Ovary (tissue), 9 donors: Measurements from ENCODE around the gene TACC2. TPM values are rescaled to one million over a fixed set of nuclear protein-coding genes. Genes with fewer than 3 reads are reported as not detected.

ENCODE experiments used
- DNase-seq, 5 donors: peaks; one replicate each; pipeline ENCODE4 v3.0.0-alpha.2; 2019 to 2020
- H3K27ac ChIP-seq, 2 donors: fragments of 200-600 bp; one replicate each; pipeline versions ENCODE4 v1.5.1 to v1.8.0; 2019 to 2022
- H3K27me3 ChIP-seq: fragments of 200-600 bp; one replicate; pipeline ENCODE4 v1.8.0; 2022
- H3K36me3 ChIP-seq: fragments of 200-600 bp; sonication (generic); one replicate; pipeline ENCODE4 v1.5.1; 2019
- H3K4me1 ChIP-seq: one replicate; pipeline ENCODE4 v1.8.1; 2013; ENCODE audit warnings: mild to moderate bottlenecking, moderate library complexity; ENCODE audit not compliant: insufficient read depth
- H3K4me3 ChIP-seq: fragments of 200-600 bp; sonication (generic); one replicate; pipeline ENCODE4 v1.5.1; 2017
- H3K9me3 ChIP-seq, 2 donors: fragments of 200-600 bp in 1 of 2; sonication (generic) in 1 of 2; one replicate each; pipeline versions ENCODE4 v1.5.1 to v1.8.1; 2013 to 2019; ENCODE audit warnings: mild to moderate bottlenecking in 1 of 2, moderate library complexity in 1 of 2
- CTCF ChIP-seq, 3 donors: fragments of 450-650 bp in 2 of 3; fragments of 200-600 bp in 1 of 3; IDR thresholded peaks; one replicate each; pipeline versions ENCODE4 v1.5.1 to v1.8.0; 2016 to 2022; ENCODE audit warnings: antibody characterized with exemption in 3 of 3, mild to moderate bottlenecking in 1 of 3
- EP300 ChIP-seq: sonication (generic); formaldehyde crosslinking; IDR thresholded peaks from one replicate; pipeline ENCODE4 v1.6.1; 2017; ENCODE audit warnings: antibody characterized with exemption
- POLR2A ChIP-seq: fragments of 450-650 bp; IDR thresholded peaks from one replicate; pipeline ENCODE4 v1.6.1; 2017; ENCODE audit warnings: antibody characterized with exemption, mild to moderate bottlenecking, moderate library complexity
- WGBS, 3 donors: extraction: QIAGEN DNeasy Blood & Tissue Kit in 1 of 3; methylation state at CpG; one replicate each; pipeline versions ENCODE4 v1.1.5 to v1.1.7; 2013 to 2017; 5-methylcytosine and 5-hydroxymethylcytosine counted together
- intact Hi-C, 4 donors: fragments of 100-400 bp; cut with DNase I; formaldehyde crosslinking; loops; one replicate each; pipeline versions ENCODE4 v1.11.0 to v1.15.1; 2022 to 2023
- polyA plus RNA-seq, 2 donors: library from polyadenylated mRNA; stranded (reverse); fragments of 200-250 nt in 1 of 2; fragments of 350-450 nt in 1 of 2; fragmentation: Illumina TruSeq in 1 of 2; extraction: RNeasy Lipid Tissue Mini Kit (QIAGEN cat#74804) in 1 of 2; gene quantifications; one replicate each; pipeline ENCODE4 v1.2.3, GENCODE V29; 2013 to 2014
- total RNA-seq, 7 donors: library from RNA; depleted of rRNA in 2 of 7; stranded (reverse); fragments of >200 nt in 2 of 7; fragmentation: NEBNext Ultra II Directional in 3 of 7; extraction: Animal tissue kit (Norgen Biotek cat#: 25700) in 3 of 7; gene quantifications; one replicate each; pipeline versions ENCODE4 v1.1.0 to v1.2.4, GENCODE V29; 2016 to 2023
- donor health status: DM: no; HTN: no; CAD: no; lungs with moderate emphysema.
- donor health status: DM: no; HTN: no; CAD: no.
- donor health status: Bipolar disorder and iron deficiency.
- donor health status: DM: yes; HTN: yes; CAD: no.
- donor health status: DM: no; HTN: no; CAD: no.
- donor health status: DM: yes; HTN: yes; CAD: no.

TACC2 gene
- total and polyA plus RNA-seq, 9 donors, result 6.1 to 66.4 (median 14.2) TPM

DNA sequence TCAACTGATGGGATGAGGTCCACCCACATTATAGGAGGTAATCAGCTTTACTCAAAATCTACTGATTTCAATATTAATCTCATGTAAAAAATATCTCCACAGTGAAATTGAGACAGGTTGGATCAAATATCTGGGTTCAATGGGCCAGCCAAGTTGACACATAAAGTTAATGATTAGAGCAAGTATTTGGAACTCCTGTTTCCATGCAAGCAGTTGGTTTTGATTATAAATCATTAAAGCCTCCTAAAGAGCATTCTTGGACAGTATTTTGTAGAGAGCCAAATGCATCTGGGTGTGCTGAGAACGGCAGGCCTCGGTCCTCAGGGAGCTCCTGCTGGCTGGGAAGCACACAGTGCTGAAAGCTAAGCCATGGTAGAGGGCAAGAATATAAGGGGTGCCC, 155.2 kb downstream of the TACC2 start:
- 11 to 28% (median 12%) methylated on average over 2 of the region's 2 CpGs for WGBS, 3 donors
- no peaks in the 10 kb centered on the region for H3K36me3 ChIP-seq
- H3K27me3 ChIP-seq, result no peaks in the 10 kb centered on the region
- TF ChIP-seq POLR2A (no peak), EP300 (no peak), CTCF (IDR thresholded peaks at IDR 0.05) (no peak)
- DNase-seq, result no peak
- peaks cover 21% of the 10 kb centered on the region for H3K4me1 ChIP-seq
- intact Hi-C loops, result no loop called here
- H3K9me3 ChIP-seq, result no peaks in the 10 kb centered on the region
- H3K4me3 ChIP-seq, result no peak overlapping the region
- H3K27ac ChIP-seq, result no peak overlapping the region

DNA sequence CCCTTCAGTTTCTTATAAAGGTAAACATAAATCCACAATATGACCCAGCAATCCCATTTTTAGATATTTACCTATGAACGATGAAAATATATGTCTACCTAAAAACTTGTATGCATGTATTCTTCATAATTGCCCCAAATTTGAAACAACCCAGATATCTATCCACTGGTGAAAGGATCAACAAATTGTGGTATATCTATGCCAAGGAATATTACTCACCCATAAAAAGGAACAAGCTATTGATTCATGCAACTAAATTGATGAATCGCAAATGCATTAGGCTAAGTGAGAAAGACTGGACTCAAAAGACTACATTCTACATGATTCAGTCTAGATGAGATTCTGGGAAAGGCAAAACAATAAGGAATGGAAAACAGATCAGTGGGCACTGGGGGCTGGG, 156.2 kb downstream of the TACC2 start:
- Histone ChIP-seq H3K9me3 (no peaks in the 10 kb centered on the region), H3K4me3 (no peak overlapping the region), H3K27me3 (no peaks in the 10 kb centered on the region), H3K27ac (no peak overlapping the region), H3K4me1 (peaks cover 21% of the 10 kb centered on the region), H3K36me3 (no peaks in the 10 kb centered on the region)
- TF ChIP-seq POLR2A (no peak), EP300 (no peak), CTCF (IDR thresholded peaks at IDR 0.05) (no peak)
- intact Hi-C loops, result no loop called here
- WGBS, 3 donors, result 74 to 97% (median 96%) methylated on average over 2 of the region's 2 CpGs
- no peak for DNase-seq

DNA sequence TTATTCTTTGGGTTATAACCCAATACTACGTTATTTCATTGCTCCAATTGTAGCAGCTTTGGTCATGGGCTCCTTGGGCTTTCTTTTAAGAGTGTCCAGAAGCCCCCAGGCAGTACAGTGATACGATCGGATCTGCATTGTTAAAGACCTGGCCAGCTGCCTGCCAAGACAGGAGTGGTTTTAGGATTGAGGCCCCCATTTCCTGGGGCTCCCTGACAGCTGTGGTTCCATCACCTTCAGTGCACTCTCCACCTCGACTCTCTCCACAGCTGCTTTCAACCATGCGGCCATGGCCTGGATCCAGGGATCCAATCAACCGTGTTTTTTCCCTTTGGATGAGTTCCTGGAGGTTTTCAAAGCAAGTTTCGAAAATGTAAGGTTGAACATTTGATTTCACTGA, 158.7 kb downstream of the TACC2 start:
- intact Hi-C loops, result no loop called here
- Histone ChIP-seq H3K9me3 (no peaks in the 10 kb centered on the region), H3K4me1 (peaks cover 10% of the 10 kb centered on the region), H3K27me3 (no peaks in the 10 kb centered on the region), H3K27ac (no peak overlapping the region), H3K36me3 (no peaks in the 10 kb centered on the region), H3K4me3 (no peak overlapping the region)
- 35 to 43% (median 42%) methylated on average over 7 of the region's 7 CpGs for WGBS, 3 donors
- no peak for TF ChIP-seq EP300
- TF ChIP-seq POLR2A, result no peak
- TF ChIP-seq CTCF (IDR thresholded peaks at IDR 0.05), result no peak
- DNase-seq, result peak in 1 of 5 donors; percentile 38

DNA sequence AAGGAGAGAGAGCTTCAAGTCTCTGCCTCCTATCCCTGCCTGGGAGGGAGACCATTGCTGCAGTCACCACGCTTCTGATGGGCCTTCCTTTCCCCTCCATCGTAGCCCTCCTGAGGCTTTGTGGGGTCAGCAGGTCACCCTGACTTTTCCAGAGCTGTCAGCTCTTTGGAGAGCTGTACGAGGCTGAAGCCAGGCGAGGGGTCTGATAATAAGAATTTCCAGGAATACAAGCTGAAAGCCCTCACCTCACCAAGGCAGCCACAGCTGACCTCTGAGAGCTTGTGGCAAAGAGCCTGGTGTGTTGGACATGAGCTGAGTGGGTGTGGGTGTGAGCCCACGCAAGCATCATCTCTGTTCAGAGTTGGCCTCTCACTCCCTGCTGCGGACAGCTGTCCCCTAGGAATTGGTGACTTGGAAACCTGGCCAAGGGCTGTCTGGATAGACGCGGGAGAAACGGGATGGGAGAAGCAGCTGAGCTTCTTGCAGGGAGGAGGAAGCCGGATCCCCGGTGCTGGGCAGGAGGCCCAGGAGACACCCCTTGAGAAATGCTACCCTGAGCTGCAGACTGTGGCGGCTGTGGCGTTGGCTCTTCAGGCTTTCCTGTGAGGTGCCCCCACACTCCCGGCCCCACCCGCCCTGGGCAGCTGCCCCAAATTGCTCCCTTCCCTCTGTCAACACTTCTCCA, 160.1 kb downstream of the TACC2 start:
- intact Hi-C loops, result no loop called here
- no peaks in the 10 kb centered on the region for H3K36me3 ChIP-seq
- H3K4me1 ChIP-seq, result peaks cover 6% of the 10 kb centered on the region
- peak; percentile 34 to 64 (median 59) for DNase-seq
- TF ChIP-seq EP300 (no peak), CTCF (IDR thresholded peaks at IDR 0.05) (no peak), POLR2A (no peak)
- no peak overlapping the region for H3K4me3 ChIP-seq
- peak overlapping the region; percentile 52 to 59 for H3K27ac ChIP-seq
- 8 to 25% (median 15%) methylated on average over 14 to 15 of the region's 15 CpGs for WGBS, 3 donors
- H3K9me3 ChIP-seq, result no peaks in the 10 kb centered on the region
- no peaks in the 10 kb centered on the region for H3K27me3 ChIP-seq
